GM18519 (cell line): Measurements from ENCODE around the gene HSPB6.
"Not testable (repeated sequence)": the region's sequence is repeated elsewhere in the genome, so short reads cannot be mapped to it uniquely, and the experiment has no call there.

Source experiments
- ATAC-seq: cut with Tn5 transposase; IDR thresholded peaks from one replicate; pipeline ENCODE4 v1.9.1; 2021; ENCODE audit warnings: mild to moderate bottlenecking, moderate library complexity; ENCODE audit not compliant: unreplicated experiment, low FRiP score

Gene HSPB6, protein sequence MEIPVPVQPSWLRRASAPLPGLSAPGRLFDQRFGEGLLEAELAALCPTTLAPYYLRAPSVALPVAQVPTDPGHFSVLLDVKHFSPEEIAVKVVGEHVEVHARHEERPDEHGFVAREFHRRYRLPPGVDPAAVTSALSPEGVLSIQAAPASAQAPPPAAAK

DNA sequence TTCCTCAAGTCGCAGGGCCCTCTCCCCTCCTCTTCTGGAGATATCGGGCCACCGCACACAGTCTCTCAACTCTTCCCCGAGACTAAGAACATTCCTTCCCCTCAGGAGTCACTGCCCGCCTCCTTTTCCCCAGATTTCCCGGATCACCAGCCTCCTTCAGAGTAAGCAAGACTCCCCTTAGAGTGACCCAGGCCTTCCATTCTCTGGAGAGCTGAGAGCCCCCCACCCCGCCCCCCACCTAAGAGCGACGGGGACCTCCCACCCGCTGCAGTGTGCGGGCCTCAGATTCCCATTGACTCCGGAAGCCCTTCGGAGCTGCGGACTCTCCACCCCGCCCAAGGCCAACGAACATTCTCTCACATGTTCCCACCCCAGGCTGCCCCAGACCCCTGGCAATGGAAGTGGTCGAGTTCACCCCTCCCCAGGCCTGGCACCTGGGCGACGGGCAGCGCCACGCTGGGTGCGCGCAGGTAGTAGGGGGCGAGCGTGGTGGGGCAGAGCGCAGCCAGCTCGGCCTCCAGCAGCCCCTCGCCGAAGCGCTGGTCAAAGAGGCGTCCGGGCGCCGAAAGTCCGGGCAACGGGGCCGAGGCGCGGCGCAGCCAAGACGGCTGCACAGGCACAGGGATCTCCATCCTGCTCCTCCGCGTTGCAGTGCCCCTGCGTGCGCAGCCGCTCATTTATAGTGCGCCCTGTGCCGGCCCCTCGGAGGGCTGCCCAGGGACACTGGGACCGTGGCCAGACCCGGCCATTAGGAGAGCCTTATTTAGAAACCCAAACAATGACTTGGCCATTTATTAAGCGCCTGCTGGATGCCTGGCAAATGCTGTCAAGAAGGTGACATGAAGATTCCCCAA is at the start of gene HSPB6:
Gene HSPB6, minus strand, starts transcription at position 653 of the 854 bp plus-strand sequence. Its CDS starts 21 bp downstream, at position 632.
- ATAC-seq: no peak

DNA sequence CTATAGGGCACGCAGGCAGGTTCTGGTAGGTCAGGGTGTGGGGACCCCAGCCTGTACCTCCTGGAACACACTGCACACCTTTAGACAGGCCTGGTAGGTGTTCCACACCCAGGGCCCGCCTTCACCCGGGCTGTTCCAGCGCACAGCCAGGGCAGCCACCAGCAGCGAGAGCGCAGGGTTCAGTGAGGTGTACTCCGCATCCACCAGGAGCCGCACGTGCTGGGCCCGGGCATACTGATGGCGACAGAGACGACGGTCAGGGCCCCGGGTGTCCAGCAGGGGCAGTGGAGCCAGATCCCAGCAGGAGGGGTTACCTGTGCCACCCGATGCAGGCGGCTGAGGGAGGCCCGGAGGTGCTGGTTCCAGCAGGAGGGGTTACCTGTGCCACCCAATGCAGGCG is 49.8 kb upstream of the HSPB6 start:
- no peak for ATAC-seq

DNA sequence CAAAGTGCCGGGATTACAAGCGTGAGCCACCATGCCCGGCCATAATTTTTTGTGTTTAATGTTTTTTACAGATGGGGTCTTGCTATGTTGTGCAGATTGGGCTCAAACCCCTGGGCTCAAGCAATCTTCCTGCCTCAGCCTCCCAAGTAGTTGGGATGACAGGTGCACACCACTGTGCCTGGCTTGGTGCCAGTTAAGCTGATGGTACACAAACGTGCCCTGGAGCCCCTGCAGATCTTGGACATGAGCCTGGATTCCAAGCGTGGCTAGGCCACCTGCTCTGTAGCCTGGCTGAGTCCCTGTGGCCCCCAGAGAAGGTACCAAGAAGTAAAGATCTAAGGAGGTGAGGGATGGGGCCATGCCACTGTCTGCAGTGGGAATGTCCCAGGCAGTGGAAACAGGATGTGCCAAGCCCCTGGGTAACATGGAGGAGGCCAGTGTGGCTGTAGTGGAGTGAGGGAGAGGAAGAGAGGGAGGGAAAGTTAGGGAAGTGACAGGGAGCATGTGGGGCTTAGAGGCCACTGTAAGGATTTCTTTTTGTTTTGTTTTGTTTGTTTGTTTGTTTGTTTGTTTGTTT is 48.8 kb upstream of the HSPB6 start:
- no peak for ATAC-seq

DNA sequence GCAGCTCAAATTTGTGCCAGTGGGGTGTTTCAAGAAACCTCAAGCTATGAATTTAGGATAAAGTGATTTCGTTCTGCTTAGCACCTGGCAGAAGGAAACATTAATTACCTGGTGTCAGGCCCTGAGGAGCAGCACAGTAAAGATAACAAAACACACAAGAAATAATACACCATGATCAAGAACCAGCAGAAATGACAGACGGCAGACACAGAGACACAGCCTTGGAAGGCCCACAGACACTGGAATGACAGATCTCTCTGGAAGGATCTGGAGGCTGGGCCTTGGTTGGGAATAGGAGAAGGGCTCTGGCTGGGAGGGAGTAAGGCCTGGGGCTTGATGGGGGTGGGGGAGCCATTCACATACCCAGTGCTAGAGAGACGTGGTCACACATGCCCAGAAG is 45.0 kb upstream of the HSPB6 start:
- no peak for ATAC-seq

DNA sequence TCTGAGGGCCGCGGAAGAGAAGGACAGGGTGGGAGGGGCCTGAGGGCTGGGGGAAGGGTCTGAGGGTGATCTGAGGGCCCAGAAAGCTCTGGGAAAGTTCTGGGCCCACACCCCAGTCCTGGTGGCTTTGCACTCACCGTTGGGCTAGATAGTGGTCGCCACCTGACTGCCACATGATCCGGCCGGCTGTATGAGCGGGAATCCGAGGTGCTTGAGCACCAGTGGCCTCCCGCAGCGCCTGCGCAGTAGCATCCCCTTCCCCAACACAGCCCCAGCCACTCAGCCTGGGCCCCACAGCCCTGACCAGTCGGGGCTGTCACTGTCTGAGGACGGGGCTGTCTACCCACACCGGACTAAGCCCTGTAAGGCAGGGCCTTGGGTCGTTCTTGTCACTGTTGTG is 40.8 kb upstream of the HSPB6 start:
- no peak for ATAC-seq

DNA sequence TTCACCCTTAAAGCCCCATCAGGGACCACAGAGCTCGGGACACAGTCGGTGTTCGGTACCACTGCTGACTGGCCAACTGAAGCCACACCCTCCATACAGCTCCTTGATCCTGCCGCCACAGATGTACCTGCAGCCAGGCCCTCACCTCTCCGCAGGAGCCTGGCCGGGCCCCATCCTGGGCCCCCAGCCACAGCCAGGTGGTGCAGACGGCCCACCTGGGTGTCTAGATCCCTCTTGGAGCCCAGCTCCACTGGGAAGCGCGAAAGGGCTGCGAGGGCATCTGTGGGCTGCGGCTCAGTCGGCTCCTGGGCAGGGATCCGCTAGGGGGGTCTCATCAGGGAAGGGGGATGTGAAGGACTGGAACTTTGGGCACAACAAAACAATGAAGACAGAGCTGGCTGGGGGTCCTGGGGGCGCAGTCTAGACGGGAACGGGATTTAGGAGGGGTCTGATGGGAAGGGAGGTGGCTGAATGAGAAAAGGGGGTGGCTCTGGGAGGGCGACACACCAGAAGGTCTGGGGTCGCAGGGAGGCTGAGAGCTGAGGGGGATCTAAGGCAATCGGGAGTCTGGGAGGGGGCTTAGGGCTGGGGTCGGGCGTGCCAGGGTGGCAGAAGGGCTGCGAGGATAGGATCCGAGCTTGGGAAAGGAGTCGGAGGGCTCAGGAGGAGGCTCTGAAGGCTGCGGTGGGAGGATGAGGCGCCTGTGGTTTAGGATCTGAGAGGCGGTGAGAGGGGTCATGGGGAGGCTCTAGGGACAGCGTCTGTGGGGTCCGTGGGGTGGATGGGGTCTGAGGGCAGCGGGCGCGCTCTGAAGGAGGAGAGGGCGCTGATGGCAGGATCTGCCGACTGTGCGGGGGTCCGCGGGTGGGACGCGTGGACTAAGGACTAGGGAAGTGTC is 40.1 kb upstream of the HSPB6 start:
- ATAC-seq: no peak

DNA sequence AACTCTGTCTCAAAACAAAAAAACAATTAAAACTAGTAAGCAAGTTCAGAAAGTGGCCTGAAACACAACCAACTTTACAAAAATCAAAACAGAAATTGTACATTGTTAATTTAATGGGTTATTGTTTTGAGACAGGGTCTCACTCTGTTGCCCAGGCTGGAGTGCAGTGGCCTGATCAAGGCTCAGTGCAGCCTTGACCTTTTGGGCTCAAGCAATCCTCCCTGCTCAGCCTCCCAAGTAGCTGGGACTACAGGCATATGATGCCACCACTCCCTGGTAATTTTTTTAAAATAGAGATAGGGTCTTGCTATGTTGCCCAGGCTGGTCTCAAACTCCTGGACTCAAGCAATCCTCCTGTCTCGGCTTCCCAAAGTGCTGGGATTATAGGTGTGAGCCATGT is 38.7 kb upstream of the HSPB6 start:
- ATAC-seq: not testable (repeated sequence)

DNA sequence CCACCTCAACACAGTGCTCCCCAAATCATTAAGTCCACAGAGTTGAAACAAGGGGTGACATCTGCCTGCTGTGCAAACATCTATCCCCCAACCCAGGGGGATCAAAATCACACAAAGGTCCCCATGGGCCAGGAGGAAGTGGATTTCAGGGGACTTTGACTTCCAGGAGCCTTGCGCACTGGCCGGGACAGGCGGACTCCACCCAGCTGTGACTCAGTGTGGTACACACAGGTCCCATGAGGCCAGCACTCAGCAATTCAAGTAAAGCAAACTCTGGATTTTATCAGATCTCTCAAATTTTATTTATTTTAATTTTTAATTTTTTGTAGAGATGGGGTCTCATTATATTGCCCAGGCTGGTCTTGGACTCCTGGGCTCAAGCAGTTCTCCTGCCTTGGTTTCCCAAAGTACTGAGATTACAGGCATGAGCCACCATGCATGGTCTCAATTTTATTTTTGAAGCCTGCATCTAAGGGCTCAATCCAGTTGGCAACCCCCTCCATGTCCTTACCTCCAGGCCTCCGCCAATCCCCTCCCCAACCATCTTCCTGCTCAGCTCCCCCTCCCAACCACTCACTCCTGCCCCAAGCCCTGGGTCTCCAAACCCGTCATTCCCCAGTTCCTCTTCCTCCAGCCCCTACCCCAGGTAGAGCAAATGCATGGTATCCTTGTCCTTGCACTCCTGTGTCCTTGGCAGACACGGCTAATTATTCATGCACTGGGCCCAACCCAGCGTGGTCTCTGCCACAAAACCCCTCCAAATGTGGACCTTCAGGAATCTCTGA is 36.7 kb upstream of the HSPB6 start:
- no peak for ATAC-seq

DNA sequence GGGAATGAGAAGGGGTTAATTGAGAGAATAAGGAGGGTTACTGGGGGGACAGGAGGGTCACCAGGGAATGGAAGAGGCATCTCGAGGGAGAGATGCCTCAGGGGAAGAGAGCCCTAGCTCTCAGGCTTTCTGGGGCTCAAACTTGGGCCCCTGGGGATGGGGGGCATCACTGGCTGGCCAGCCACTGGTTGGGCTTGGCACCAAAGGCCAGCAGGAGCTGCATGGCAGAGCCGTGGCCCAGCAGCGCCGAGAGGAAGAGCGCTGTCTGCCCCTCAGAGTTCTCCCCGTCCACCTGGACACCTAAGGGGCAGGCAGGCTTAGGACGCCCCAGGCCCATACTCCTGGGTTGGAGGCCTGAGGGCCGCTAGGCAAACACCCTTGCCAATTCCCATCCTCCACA is 36.1 kb upstream of the HSPB6 start:
- no peak for ATAC-seq

DNA sequence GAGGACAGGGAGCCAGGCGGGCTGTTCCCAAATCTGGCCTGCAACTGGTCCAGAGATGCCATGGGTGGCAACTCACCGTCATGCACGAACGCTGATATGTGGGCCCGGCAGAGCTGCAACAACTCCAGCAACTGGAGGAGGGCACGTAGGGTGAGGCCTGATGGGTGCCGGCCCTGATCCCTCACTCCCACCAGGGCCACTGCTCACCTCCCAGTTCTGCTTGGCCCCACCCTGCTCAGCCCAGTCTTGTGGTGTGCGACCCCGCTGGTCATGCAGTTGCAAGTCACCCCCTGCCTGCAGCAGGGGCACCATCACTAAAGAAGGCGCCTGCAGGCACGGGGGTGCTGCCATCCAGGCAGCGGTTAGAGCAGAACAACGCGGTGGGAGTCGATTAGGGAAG is 35.5 kb upstream of the HSPB6 start:
- ATAC-seq: no peak

DNA sequence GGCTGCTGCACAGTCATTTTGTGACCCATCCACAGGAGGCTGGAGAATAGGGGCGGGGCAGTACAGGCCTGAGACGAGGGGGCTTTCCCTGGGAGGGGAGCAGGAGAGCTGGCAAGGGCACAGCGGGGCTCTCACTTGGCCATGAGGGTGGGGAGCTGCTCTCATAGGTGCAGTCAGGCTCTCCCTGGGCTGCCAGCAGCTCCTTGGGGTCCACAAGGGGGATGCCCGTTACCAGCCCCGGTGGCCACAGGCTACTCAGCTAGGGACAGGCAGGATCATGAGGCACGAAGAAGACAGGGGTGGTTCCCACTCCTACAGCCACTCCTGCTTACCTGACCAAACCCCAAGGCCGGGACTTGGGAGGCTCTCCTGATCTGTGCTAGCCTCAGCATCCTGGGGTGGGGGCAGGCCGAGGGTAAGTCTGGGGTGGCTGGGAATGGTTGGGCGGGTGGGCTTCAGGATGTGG is 35.0 kb upstream of the HSPB6 start:
- ATAC-seq: no peak

DNA sequence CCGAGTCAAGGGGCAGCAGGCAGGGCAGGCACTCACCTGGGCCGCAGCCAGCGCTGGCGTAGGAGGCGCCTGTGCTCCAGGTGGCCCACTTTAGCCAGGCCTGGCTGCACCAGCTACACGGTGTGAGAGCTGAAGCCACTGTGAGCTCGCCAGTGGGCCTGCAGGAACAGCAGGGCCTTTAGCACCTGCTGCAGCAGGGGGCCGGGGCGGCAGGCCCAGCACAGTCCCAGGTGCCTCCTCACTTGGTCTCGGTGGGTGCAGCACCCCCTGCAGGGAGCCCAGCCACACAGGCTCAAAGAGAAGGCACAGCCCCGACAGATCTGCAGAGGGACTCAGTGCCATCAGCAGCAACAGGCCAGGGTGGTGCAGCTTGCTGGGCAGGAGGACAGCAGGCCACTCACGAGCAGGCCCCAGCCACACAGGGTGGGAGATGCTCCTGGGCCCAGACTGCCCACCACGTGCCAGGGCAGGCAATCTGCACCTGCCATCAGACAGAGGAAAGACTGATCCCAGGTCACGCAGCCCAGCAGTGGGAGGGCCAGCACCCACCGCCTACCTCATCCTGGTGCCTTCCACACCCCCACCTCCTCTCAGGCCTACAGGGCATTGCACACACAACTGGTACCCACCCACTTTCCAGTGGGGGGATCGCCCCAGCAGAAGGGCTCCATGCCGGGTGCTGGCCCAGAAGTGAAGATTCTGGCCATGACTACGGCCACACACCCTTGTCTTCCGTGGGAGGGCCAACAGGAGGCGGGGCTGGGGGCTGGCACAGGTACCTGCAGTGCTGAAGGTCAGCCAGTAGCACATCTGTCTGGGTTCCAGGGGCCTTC is 34.4 kb upstream of the HSPB6 start:
- no peak for ATAC-seq

DNA sequence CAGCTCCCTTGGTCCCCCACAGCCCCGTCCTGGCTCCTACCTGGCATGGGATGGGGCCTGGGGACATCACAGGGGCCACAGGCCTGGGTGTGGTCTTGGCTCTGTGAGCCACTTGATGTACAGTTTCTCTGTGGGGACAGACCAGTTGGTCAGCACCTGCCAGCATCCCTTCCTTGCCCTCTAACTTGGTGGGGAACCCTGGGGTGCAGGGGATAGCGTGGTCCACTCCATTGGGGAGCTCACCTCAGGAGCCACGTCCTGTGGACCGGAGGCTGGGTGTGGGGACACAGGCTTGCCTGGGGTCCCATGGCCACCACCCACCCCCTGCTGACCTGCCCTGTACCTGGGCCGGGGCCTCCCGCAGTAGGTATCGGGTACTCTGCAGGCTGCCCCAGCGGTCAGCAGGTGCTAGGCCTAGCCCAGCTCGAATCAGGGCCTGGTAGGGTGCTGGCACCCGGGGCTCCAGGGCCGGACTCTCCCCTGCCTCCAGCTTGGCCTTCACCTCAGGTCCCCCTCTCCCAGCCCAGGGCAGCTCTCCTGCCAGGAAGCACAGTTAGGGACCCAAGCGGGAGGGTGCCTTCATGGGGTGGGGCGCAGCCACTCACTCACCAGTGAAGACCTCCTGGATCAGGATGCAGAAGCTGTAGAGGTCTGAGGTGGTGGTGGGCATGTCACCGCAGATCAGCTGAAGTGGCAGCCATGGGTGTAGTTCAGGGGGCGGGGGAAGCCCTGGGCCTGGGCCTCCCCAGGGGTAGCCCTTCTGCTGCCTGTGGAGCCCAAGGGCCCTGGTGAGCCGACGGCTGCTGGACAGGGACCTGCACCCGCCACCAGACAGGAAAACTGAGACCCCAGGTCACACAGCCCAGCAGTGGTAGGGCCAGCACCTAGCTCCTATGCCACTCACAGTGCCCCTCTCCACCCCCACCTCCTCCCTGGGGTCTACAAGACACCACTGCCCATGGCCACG is 33.4 kb upstream of the HSPB6 start:
- no peak for ATAC-seq

DNA sequence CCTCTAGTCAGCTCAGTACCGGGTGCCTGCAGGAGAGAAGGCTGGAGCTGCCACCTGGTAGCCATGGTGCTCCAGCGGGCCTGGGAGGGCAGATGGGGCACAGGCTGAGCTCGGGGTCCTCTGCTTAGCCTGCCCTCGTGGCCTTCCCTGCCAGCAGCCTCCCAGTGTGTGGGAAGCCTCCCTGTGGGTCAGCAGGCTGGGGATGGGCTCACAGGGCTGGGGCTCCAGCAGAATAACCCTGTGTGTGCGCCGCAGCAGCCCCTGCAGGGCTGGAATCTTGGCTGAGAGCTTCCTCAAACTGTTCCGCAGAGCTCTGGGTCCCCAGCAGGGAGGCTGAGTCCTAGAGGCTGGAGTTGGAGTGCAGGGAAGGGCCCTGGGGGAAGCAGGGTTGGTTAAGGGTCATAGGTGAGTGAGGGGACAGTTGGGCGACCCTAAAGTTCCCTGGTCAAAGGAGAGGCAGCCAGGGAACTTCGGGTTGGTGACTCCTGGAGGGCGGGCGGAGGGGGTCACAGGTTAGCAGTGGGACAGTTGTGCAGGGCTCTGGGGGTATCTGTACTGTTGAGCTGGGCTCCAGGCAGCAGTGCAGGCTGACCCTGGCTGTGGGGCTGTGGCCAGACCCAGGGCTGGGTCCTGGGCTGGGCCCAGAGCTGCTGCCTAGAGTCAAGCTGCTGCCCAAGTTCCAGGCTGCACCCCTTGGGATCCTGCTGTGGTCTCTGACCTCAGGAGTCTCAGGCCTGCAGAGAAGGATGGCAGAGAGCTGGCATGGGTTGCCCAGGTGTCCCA is 32.6 kb upstream of the HSPB6 start:
- ATAC-seq: no peak

DNA sequence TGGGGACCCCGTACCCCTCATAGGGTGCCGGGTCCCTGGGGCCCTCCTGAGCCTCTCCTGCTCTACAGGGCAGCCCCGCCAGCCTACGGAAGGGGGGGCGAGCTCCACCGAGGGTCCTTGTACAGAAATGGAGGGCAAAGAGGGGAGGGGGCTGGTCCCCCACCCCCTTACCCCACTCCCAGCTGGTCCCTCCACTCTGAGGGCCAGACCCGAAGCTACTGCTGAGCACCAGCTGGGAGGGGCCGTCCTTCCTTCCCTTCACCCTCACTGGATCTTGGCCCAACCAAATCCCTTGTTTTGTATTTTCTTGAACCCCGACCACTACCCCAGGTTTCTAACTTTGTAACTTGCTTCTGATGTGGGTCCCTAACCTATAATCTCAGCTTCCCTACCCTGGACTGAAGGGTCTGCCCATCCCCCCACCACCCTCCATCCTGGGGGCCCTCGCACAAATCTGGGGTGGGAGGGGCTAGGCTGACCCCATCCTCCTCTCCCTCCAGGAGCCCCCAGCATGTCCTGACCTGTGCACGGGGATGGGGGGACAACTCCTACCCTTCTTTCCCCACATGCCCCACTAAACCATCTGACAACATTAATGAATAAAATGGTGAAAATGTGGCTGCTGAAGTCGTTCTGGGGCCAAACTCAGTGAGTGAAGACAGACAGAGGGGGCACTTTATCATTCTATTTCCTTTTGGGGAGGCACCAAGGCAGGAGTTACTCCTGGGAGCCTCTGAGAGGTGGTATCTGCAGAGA is 31.6 kb upstream of the HSPB6 start:
- ATAC-seq: no peak

DNA sequence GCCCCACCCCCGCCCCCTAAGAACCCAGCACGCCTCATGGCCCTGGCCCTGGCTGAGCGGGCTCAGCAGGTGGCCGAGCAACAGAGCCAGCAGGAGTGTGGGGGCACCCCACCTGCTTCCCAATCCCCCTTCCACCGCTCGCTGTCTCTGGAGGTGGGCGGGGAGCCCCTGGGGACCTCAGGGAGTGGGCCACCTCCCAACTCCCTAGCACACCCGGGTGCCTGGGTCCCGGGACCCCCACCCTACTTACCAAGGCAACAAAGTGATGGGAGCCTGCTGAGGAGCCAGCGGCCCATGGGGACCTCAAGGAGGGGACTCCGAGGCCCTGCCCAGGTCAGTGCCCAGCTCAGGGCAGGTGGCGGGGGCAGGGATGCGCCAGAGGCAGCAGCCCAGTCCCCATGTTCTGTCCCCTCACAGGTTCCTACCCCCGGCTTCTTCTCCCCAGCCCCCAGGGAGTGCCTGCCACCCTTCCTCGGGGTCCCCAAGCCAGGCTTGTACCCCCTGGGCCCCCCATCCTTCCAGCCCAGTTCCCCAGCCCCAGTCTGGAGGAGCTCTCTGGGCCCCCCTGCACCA is 30.5 kb upstream of the HSPB6 start:
- no peak for ATAC-seq
